K562 (cell line): ENCODE results near the gene CYSTM1. TPM values are rescaled to one million over a fixed set of nuclear protein-coding genes. Genes with fewer than 3 reads are reported as not detected.

Experiments
- BDP1 ChIP-seq: IDR thresholded peaks from 3 replicates; pipeline ENCODE4 v1.6.1; 2011; ENCODE audit not compliant: insufficient read length, insufficient read depth
- CBX1 ChIP-seq: sonication (generic); IDR thresholded peaks from 2 replicates; pipeline ENCODE4 v1.6.1; 2016; ENCODE audit warnings: antibody characterized with exemption, low read depth, mild to moderate bottlenecking
- CBX2 ChIP-seq: fragments of 200-600 bp; sonication (generic); IDR thresholded peaks from one replicate; pipeline ENCODE4 v1.6.1; 2012; ENCODE audit warnings: mild to moderate bottlenecking, low read length, inconsistent platforms; ENCODE audit not compliant: insufficient read depth, poor library complexity, severe bottlenecking
- CC2D1A ChIP-seq: fragments of 450-650 bp; IDR thresholded peaks from 2 replicates; pipeline ENCODE4 v1.6.1; 2017; ENCODE audit warnings: mild to moderate bottlenecking
- ELF4 ChIP-seq: fragments of 450-650 bp; formaldehyde crosslinking; IDR thresholded peaks from 2 replicates; pipeline ENCODE4 v1.4.0; 2022; ENCODE audit warnings: missing genetic modification characterization
- FOXJ2 ChIP-seq: fragments of 200-800 bp; sonication (Bioruptor generic); IDR thresholded peaks from 2 replicates; pipeline ENCODE4 v1.6.1; 2016; ENCODE audit warnings: missing genetic modification characterization, missing compliant biosample characterization
- GATAD2B ChIP-seq: fragments of 450-650 bp; IDR thresholded peaks from 2 replicates; pipeline ENCODE4 v1.6.1; 2017; ENCODE audit warnings: mild to moderate bottlenecking, borderline replicate concordance
- HCFC1 ChIP-seq: IDR thresholded peaks from 2 replicates; pipeline ENCODE4 v1.6.1; 2012; ENCODE audit warnings: low read depth, low read length, improper control_type of control experiment
- HDAC3 ChIP-seq: fragments of 450-650 bp; IDR thresholded peaks from 2 replicates; pipeline ENCODE4 v1.6.1; 2018; ENCODE audit warnings: borderline replicate concordance, mild to moderate bottlenecking, moderate library complexity; ENCODE audit not compliant: partially characterized antibody
- HDAC8 ChIP-seq: fragments of 450-650 bp; IDR thresholded peaks from 2 replicates; pipeline ENCODE4 v1.6.1; 2016; ENCODE audit warnings: mild to moderate bottlenecking, missing genetic modification characterization, moderate library complexity, missing compliant biosample characterization
- ILK ChIP-seq: fragments of 450-650 bp; IDR thresholded peaks from 2 replicates; pipeline ENCODE4 v1.6.1; 2016; ENCODE audit warnings: missing genetic modification characterization, low read depth, mild to moderate bottlenecking, missing compliant biosample characterization, moderate library complexity, borderline replicate concordance
- MXI1 ChIP-seq: IDR thresholded peaks from 2 replicates; pipeline ENCODE4 v1.6.1; 2011; ENCODE audit warnings: low read depth, mild to moderate bottlenecking, improper control_type of control experiment, low read length
- RFX7 ChIP-seq: fragments of 250-450 bp; sonication (Bioruptor Pico); IDR thresholded peaks from 2 replicates; pipeline ENCODE4 v1.5.1; 2021; ENCODE audit warnings: mild to moderate bottlenecking
- STAG1 ChIP-seq: sonication (generic); formaldehyde crosslinking; IDR thresholded peaks from 2 replicates; pipeline ENCODE4 v1.5.0; 2020; ENCODE audit warnings: missing genetic modification reagents, borderline replicate concordance
- TFAM ChIP-seq: fragments of 250-450 bp; sonication (Bioruptor Pico); conservative IDR thresholded peaks from 2 replicates; pipeline ENCODE4 v1.5.0; 2021; ENCODE audit warnings: mild to moderate bottlenecking, moderate library complexity
- ZBTB17 ChIP-seq: fragments of 450-650 bp; formaldehyde crosslinking; IDR thresholded peaks from 2 replicates; pipeline ENCODE4 v1.4.0; 2020; ENCODE audit warnings: mild to moderate bottlenecking
- ZNF699 ChIP-seq: fragments of 250-450 bp; sonication (Bioruptor Pico); IDR thresholded peaks from 2 replicates; pipeline ENCODE4 v1.8.0; 2021; ENCODE audit warnings: mild to moderate bottlenecking, moderate library complexity; ENCODE audit not compliant: insufficient replicate concordance
- polyA plus RNA-seq, 8 experiments: library from polyadenylated mRNA; depleted of rRNA in 4 of 8; stranded (reverse) in 5 of 8; unstranded in 3 of 8; fragments of >200 nt; fragmentation: Nextera tagmentation in 2 of 8; fragmentation: Illumina TruSeq in 1 of 8; extraction: Ambion mirVana in 2 of 8; extraction: Trizol in 1 of 8; gene quantifications; 2 replicates each; pipeline versions ENCODE4 v1.2.1 to v1.2.3, GENCODE V29; 2011 to 2014; ENCODE audit warnings: inconsistent platforms in 1 of 8, missing spikeins in 1 of 8
- total RNA-seq, 7 experiments: library from RNA; depleted of rRNA in 6 of 7; stranded (reverse); fragments of >200 nt in 6 of 7; fragmentation: Illumina TruSeq in 2 of 7; extraction: Trizol in 2 of 7; gene quantifications; 2 replicates each; pipeline versions ENCODE4 v1.2.1 to v1.2.3, GENCODE V29; 2011 to 2021; ENCODE audit warnings: low replicate concordance in 1 of 7
- TF ChIP-seq, protein P1 (sequence below): fragments of 450-650 bp; formaldehyde crosslinking; IDR thresholded peaks from 2 replicates; pipeline ENCODE4 v1.4.0; 2022; ENCODE audit warnings: missing genetic modification characterization
- TF ChIP-seq, protein P2 (sequence below): fragments of 450-650 bp; IDR thresholded peaks from 2 replicates; pipeline ENCODE4 v1.6.1; 2018; ENCODE audit not compliant: partially characterized antibody
- TF ChIP-seq, protein P3 (sequence below): sonication (generic); formaldehyde crosslinking; IDR thresholded peaks from 2 replicates; pipeline ENCODE4 v1.8.0; 2022; ENCODE audit warnings: missing genetic modification reagents, mild to moderate bottlenecking, borderline replicate concordance
- TF ChIP-seq, protein P4 (sequence below): sonication (generic); formaldehyde crosslinking; IDR thresholded peaks from 2 replicates; pipeline ENCODE4 v1.8.1; 2023; ENCODE audit warnings: mild to moderate bottlenecking, missing genetic modification reagents

Gene CYSTM1
- total and polyA plus RNA-seq, 9 of the 15 experiments (the other 6 are each of a cell fraction or from before 2014, with no cell fraction given): 76.1 to 422 (median 108) TPM

DNA sequence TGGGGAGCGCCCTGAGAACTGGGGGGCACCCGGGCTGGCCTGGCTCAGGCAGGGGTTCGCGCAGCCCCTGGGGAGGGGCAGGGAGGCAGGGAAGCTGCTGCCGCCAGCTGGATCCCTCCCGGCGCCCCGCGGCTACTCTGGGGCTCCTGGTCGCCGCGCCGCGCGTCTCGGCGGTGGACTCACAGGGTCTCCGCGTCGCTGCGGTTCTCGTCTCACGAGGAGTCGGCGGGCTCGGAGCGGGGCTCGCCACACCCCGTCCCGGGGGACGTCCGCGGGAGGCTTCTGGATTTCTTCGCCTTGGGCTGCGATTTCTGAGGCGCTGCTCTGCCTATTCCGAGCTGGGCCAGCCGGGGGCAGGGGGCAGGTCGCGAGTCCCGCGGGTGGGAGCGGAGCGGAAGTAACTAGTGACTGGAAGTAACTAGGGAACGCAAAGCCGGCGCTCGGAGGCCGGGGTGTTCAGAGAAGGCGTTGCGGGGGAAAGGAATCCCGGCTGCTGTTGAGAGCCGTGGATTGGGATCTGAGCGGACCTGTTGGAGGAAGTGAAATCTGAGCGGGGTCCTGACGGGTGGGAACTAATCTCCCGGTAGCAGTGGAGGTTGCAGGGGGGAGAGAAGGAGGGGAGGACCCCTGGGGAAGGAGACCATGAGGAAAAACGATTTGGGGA, 511 bp downstream of the CYSTM1 start (continued):
- TF ChIP-seq HDAC3 (no peak), RFX7 (CRISPR knock-in tag) (no peak), ZNF699 (CRISPR knock-in tag) (no peak), ZBTB17 (CRISPR knock-in tag) (no peak), FOXJ2 (tag) (no peak), CBX1 (no peak), ILK (no peak), MXI1 (no peak), HDAC8 (tag) (no peak), CC2D1A (peak; percentile 76), ELF4 (CRISPR knock-in tag) (no peak), CBX2 (no peak), STAG1 (CRISPR knock-in tag) (no peak), BDP1 (no peak), GATAD2B (no peak), HCFC1 (no peak; the same call in 1 of the 2 replicates), TFAM (CRISPR knock-in tag) (no peak)
- TF ChIP-seq, protein P1, sequence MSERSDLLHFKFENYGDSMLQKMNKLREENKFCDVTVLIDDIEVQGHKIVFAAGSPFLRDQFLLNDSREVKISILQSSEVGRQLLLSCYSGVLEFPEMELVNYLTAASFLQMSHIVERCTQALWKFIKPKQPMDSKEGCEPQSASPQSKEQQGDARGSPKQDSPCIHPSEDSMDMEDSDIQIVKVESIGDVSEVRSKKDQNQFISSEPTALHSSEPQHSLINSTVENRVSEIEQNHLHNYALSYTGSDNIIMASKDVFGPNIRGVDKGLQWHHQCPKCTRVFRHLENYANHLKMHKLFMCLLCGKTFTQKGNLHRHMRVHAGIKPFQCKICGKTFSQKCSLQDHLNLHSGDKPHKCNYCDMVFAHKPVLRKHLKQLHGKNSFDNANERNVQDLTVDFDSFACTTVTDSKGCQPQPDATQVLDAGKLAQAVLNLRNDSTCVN (CRISPR knock-in tag): no peak
- TF ChIP-seq, protein P2, sequence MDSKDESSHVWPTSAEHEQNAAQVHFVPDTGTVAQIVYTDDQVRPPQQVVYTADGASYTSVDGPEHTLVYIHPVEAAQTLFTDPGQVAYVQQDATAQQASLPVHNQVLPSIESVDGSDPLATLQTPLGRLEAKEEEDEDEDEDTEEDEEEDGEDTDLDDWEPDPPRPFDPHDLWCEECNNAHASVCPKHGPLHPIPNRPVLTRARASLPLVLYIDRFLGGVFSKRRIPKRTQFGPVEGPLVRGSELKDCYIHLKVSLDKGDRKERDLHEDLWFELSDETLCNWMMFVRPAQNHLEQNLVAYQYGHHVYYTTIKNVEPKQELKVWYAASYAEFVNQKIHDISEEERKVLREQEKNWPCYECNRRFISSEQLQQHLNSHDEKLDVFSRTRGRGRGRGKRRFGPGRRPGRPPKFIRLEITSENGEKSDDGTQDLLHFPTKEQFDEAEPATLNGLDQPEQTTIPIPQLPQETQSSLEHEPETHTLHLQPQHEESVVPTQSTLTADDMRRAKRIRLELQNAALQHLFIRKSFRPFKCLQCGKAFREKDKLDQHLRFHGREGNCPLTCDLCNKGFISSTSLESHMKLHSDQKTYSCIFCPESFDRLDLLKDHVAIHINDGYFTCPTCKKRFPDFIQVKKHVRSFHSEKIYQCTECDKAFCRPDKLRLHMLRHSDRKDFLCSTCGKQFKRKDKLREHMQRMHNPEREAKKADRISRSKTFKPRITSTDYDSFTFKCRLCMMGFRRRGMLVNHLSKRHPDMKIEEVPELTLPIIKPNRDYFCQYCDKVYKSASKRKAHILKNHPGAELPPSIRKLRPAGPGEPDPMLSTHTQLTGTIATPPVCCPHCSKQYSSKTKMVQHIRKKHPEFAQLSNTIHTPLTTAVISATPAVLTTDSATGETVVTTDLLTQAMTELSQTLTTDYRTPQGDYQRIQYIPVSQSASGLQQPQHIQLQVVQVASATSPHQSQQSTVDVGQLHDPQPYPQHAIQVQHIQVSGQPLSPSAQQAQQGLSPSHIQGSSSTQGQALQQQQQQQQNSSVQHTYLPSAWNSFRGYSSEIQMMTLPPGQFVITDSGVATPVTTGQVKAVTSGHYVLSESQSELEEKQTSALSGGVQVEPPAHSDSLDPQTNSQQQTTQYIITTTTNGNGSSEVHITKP: peak; percentile 59
- TF ChIP-seq, protein P3, sequence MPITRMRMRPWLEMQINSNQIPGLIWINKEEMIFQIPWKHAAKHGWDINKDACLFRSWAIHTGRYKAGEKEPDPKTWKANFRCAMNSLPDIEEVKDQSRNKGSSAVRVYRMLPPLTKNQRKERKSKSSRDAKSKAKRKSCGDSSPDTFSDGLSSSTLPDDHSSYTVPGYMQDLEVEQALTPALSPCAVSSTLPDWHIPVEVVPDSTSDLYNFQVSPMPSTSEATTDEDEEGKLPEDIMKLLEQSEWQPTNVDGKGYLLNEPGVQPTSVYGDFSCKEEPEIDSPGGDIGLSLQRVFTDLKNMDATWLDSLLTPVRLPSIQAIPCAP (CRISPR knock-in tag): no peak
- TF ChIP-seq, protein P4, sequence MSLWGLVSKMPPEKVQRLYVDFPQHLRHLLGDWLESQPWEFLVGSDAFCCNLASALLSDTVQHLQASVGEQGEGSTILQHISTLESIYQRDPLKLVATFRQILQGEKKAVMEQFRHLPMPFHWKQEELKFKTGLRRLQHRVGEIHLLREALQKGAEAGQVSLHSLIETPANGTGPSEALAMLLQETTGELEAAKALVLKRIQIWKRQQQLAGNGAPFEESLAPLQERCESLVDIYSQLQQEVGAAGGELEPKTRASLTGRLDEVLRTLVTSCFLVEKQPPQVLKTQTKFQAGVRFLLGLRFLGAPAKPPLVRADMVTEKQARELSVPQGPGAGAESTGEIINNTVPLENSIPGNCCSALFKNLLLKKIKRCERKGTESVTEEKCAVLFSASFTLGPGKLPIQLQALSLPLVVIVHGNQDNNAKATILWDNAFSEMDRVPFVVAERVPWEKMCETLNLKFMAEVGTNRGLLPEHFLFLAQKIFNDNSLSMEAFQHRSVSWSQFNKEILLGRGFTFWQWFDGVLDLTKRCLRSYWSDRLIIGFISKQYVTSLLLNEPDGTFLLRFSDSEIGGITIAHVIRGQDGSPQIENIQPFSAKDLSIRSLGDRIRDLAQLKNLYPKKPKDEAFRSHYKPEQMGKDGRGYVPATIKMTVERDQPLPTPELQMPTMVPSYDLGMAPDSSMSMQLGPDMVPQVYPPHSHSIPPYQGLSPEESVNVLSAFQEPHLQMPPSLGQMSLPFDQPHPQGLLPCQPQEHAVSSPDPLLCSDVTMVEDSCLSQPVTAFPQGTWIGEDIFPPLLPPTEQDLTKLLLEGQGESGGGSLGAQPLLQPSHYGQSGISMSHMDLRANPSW: no peak
